GM19372 (cell line): ENCODE measurements around the gene DDX41.
A peak's percentile ranks its signal among the peaks of the same experiment; 100 is the strongest.
"Not testable (repeated sequence)": the region's sequence is repeated elsewhere in the genome, so short reads cannot be mapped to it uniquely, and the experiment has no call there.

Experiments used
- ATAC-seq: cut with Tn5 transposase; IDR thresholded peaks from one replicate; pipeline ENCODE4 v1.9.1; 2021; ENCODE audit warnings: mild to moderate bottlenecking, low read depth, moderate library complexity; ENCODE audit not compliant: unreplicated experiment

DDX41 gene

DNA sequence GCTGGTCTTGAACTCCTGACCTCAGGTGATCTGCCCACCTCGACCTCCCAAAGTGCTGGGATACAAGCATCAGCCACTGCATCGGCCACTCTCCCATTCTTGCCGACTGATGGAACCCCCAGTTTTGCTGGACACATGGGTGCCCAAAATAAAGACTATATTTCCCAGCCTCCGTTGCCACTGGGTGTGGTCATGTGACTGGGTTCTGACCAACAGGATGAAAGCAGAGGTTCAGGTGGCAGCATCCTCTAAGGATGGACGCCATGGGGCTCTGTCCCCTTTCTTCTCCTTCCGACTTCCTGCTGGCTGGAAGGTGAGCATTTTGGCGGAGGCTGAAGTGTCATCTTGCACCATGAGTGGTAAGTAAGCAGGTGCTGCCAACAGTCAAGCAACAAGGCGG, 29.6 kb downstream of the DDX41 start:
- ATAC-seq: no peak

DNA sequence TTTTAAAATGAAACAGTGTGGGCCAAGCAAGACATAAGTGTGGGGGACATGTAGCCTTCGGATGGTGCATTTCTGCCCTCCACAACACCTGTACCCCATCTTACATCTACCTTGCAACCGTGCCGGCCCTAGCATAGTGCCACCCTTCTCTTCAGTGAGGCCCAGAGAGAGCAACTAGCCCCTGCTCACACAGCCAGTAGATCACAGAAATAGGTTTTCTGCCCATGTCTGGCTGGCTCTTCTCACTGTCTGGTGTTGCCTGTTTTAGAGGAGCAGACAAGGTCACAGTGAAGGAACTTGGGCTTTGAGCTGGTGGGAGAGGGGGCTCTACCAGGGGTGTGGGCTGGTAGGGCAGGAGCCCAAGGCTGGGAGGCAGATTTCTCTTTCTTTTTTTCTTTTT, 30.5 kb downstream of the DDX41 start:
- no peak for ATAC-seq

DNA sequence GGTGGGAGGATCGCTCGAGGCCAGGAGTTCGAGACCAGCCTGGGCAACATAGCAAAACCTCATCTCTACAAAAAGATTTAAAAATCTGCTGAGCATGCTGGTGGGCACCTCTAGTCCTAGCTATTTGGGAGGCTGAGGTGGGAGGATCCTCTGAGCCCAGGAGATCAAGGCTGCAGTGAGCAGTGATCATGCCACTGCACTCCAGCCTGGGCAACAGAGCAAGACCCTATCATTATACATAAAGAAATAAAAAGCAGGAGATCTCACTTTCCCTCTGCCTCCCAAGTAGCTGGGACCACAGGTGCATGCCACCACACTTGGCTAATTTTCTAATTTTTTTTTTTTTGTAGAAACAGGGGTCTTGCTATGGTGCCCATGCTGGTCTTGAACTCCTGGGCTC, 31.0 kb downstream of the DDX41 start:
- ATAC-seq: not testable (repeated sequence)

DNA sequence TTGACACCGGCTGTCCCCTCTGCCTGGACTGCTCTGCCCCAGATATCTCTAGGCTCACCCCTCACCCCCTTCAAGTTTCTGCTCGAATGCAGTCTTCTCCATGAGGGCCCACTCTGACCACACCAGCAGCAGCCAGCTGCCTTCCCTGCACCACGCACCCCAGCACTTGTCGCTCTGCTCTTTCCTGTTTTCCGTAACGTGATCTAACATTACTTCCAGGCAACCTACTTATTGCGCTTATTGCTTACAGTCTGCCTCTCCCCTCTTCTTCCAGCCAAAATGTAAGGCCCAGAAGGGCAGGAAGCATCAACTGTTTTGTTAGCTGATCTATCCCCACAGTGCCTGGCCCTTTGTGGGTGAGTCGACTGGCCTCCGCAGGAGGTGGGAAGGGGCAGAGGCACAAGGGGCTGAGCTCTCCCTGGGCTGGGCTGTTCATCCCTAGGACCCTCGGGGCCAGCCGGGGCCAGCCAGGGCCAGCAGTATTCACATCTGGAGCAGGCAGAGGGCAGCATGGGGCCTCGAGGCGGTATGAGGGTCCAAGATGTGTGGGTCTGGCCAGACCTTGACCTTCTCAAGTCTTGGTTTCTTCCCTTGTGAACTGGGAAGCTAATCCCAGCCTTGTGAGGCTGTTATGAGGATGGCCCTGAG, 31.7 kb downstream of the DDX41 start:
- no peak for ATAC-seq

DNA sequence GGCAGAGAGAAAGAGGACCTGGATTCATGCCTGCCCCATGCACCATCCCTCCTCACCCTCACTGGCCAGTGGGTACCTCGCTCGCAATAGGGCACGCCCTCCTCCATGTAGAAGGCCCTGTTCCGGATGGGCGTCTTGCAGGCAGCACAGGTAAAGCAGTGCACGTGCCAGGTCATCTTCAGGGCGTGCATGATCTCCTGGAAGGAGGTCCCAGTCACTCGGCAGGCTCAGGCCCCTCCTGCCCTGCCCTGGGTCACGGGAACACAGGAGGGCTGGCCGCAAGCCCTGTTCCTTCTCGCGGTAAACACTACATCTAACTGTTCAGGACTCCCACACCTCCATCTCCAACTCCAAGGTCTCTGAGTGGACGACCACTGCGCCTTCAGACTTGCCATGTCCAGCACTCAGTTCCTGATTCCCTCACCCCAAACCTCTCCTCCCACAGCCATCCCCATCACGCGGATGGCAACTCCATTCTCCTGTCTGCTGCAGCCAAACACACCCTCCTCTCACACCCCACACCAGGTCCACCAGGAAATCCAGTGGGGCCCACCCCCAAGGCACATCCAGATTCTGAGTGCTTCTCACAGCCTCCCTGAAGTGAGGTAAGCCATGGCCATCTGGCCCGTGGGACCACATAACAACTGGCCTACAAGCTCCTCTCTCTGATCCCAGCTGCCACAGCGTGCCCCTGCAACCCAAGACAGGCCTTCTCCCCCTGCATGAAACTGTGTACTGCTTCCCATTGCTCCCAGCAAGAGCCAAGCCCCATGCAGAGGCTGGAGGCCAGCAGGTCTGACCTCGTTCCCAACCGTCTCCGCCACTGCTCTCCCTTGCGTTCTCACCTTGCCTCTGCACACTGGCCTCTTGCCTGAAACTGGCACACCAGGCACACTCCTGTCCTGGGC, 32.5 kb downstream of the DDX41 start:
- ATAC-seq: no peak

DNA sequence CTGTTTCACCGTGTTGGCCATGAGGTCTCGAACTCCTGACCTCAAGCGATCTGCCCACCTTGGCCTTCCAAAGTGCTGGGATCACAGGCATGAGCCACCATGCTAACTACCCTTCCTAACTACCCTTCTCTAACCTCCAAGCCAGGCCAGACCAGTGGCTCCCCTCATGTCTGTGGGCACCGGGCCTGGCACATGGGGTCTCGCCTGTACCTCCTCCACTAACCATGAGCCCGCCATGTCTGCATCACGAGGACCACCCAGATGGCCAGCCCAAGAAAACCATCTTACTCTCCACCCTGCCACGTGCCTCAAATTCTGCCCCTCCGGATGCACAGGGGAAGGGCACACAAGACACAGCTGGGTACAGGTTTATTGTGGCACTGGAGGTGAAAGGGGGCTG, 33.7 kb downstream of the DDX41 start:
- no peak for ATAC-seq

DNA sequence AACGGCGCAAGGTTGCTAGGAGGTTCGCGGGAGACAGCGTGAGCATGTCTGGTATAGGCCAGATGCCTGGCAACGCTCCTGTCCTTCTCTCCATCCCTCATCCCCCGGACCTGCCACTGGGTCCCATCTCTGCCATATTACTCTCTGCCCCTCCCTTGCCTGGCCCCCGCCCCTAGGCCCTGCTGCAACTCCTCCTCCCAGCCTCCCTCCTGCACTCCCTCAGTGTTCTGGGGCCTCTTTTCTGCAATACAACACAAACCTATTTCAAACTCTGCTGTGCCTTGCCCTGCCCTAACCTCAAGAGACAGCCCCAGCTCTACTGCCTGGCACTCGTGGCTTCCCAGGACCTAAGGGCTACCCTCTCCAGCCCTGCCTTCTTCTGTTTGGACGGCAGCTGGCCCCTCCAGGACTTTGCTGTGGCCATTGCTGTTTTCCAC, 34.4 kb downstream of the DDX41 start:
- no peak for ATAC-seq

DNA sequence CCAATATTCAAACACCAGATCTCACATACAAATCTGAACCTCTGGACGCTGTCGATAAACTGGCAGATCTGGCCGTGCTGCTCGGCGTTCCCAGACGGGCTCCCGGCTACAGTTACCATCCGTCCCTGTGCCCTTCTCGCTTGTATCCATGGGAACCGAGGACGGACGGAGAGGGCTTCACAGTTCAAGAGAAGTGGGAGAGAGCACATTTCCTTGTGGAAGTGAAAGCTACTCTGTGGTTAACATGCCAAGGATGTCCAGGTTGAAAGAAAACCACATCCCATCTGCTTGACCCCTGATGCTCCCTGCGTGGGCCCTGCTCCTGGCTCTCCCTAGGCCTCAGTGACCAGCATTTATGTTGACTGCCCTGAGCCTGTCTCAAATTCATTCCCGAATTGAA, 37.0 kb downstream of the DDX41 start:
- ATAC-seq: no peak

DNA sequence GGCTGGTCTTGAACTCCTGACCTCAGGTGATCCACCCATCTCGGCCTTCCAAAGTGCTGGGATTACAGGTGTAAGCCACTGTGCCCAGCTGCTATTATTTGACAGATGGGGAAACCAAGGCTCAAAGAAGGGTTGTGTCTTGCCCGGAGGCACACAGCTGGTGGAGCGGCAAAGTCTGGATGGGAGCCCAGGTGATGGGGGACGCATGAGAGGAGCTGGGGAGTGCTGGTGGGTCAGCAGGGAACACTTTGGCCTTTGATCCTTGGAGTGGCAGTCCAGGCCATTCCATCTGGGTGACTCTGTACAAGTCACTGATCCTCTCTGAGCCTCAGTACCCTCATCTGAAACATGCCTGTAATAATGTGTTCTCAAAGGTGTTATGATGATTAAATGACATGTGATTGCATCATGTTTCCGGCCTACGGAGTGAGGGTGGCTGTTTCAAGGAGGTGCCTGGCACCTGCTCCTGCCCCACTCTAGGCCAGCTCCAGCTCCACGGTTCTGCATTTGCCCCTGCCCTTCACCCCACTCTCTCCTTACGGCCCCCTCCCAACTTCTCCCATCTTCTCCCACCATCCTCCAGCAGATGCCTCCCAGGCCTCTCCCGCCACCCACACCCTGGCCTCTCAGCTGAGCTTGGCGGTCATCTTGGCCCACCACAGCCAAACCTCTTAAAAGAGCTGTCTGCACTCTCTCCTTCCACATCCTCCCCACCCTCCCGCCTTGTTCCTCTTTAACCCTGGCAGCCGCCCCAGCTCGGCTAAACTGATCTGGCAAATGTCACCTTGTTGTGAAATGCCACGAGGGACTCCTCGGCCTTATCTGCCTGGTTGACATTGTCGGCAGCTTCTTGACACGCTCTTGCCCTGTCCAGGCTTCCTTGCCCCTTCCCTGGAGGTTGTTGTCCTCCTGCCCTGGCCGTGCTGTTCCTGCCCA, 37.8 kb downstream of the DDX41 start:
- no peak for ATAC-seq

DNA sequence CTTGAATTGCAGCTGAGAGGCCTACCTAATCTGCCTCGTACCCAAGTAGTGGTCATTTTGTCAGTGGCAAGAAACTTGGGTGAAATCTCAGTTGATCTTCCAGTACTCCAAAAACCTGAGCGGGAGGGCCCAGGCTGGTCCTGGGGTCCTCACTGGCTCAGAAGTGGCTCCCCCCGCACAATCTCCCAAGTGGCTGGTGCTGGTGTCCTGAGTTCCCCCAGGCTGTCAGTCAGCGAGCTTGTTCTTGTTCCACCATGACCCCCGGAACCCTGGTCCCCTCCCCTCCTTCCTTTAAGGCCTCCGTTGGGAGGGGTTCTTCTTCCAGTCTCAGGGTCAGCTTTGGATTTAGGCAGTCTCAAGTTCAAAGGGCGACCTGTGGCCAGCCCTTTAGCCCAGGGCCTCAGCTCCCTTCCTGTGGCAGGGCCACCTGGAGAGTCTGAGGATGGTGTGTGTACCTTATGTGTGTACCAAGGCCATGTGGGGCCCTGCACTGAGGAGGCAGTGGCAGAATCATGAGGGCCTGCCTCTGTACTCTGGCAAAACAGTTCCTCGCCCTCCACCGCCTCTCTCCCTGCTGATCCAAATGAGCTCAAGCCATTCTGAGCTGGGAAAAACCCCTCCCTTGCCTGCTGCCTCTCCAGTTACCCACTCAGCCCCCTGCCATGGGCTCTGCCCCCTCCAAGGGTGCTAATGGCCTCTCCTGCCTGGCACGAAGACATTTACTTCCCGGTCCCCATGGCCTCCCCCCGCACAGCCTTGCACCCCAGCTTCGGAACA, 38.9 kb downstream of the DDX41 start:
- no peak for ATAC-seq

DNA sequence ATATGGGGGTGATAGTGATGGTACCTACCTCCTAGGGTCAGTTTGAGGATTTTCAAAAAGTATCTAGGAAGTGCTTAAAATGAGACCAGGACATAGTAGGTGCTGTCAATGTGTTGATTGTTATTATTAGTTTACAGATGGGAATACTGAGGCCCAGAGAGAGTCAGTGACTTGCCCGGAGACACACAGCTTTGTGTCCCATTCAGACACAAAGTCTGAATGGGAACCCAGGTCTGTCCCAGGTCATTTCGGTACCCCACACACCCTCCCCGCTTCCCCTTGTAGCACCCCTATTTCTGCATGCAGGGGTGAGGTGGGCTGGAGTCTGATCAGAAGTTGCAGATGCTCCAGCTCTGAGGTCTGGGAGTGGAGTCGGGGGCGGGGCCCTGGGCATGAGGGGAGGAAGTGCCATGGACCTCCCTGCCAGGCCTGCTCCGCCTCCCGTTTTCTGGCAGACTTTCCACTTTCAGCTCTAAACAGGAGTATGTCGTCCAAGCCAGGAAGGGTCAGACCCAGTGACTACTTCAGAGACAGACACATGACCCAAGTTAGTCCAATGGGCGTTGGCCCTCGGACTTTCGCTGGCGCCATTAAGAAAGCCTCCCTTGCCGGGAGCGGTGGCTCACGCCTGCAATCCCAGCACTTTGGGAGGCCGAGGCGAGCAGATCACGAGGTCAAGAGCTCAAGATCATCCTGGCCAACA, 40.1 kb downstream of the DDX41 start:
- ATAC-seq: no peak

DNA sequence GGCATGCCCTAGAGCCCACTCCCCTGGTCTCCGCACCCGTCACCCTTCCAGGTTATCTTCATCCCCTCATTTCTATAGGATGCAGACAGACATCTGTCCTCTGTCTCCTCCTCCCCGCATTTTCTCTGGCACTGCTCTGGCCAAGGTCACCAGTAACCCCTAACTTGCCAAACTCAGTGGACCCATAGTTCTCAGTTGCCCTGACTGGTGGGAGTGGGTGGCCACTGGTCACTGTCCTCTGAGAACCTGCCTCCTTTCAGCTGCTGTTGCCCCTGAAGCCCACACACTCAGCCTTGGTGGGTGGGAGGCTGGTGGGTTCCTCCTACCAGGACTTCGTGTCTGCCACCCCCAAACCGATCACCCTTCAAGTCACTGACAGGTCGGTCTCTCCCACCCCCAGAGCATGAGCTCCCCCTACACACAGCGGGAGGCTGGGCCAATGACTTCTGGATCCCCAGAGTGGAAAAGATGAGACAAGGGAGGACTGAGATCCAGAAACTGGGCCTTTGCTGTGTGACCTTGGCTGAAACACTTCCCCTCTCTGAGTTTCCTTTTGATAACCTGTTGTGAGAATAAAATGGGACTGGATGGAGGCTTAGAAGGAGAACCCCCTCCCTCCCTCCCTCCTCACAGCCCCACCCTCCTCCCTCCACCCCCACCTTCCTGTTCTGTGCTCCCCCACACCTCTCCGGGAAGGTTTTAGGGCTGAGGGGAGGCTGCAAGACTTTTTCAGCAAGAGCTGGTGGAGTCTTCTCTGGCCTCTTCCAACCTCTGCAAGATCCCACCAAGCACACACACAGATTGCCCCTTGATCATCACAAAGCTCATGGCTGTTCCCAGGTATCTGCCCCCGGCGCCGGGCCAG, 41.0 kb downstream of the DDX41 start:
- ATAC-seq: no peak

DNA sequence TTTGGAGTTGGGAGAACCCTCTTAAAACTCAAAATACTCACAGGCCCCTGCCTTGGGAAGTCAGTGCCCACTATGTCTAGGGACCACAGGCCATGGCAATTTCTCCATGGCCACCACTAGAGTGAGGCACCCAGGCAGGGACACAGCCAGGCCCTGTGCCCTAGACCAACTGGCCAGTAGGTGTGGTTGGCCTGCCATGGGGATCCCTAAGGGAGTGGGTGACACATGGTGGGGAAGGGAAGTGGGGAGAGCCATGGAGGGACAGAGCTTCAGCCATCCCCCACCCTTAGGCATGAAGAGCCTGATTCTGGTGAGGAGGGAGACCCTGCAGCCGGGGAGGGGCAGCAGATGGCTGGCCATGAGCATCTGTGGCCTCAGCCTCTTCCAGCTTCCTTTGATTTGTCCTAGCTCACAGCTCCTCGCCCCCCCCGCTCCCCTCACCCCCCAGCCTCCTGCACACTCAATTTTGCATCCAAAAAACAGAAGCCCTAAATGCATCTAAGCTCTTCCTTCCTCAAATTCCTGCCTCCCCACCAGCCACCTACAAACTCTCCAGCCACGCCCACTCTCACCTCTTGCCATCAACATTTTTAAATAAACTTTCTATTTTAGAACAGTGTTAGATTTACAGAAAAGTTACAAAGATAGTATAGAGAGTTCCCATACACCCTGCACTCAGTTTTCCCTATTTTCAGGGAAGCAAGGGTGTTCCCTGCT, 41.8 kb downstream of the DDX41 start:
- ATAC-seq: no peak

DNA sequence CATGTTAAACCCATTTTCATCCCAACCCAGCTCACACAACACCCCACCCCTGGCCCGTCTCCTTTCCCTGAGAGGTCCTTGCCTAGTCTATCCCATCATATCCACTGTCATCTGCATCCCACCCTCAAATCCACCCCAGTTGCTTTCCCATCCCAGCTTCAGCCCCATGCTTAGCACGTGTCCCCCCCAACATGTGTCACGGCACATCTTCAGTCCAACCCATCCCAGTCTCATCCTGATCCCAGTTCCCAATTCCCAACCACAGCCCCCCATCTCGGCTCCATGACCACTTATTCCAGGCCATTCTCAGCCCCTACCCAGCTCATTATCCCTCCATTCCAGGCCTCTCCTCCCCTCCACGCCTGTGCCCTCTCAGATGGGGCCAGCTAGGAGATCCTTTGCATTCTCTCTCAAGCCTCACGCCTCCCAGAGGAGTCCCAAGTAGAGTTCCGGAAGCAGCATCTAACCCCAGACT, 42.7 kb downstream of the DDX41 start:
- no peak for ATAC-seq

DNA sequence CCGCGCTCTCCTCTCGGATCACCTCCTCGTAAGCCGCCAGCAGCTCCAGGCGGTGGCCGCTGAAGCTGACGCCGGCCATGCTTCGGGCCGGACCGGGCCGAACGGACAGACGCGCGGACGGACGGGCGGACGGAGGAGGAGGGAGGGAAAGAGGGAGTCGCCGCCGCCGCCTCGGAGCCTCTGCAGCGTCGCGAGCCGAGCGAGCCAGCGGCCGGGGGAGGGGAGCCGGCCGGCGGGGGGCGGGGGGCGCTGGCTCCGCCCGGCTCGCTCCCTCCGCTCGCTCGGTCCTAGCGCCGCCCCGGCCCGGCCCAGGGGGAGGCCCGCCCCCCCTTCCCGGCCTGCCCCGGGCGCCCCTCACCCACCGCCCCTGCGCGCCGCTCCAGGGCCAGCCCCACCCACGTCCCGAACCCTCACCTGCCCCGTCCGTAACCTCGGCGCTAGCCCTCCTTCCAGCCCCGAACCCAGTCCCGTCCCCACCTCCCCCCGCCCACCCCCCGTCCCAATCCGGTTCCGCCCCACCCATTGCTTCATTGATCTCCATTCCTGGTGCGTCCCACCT, 43.2 kb downstream of the DDX41 start, which contains the start of gene DBN1:
DBN1 (minus strand) TSS at position 192 of the 559 bp plus-strand sequence; CDS start at position 79, 113 bp downstream.
- peak; percentile 34 for ATAC-seq

DNA sequence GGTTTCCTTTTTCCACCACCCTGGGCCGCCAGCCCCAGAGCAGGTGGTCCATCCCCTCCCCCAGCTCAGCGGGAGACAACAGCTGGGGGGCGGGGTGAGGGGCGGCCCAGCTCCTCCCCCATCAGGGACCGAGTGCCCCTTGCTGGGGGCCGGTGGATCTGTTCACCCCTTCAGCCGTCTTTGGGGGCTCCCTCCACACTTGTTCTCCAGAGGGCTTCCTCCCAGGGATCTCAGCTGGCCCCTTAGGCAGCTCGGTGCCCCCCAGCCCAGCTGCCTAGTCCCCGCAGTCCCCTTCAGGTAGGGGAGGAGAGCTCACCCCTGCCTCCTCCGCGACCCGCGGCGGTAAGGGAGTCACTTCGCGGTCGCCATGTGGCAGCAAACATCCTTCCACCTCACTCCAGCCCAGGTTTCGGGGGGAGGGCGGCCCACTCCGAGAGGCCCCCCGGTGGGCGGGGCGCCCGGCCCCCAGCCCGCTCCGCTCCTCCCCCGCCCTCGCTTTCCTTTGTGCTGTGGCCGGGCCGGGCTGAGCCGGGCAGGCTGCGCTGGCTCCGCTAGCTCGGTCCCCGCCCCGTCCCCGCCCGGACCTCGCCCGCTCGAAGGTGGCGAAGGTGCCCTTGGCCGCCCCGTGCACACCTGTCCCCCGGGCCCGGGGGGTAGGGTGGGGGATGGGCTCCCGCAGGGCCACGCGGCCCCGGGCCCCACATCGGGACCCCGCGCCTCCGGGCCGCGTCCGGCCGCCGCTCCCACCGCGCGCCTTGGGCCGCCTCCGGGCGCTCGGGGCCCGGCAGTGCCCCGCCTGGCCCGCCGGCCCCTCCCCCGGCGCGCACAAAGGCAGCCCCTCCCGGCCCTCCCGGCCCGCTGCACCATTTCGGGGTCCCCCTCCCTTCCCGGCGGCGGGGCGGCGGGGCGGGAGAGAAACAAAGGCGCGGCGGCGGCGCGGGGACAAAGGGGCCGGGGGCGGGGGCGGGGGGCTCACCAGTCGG, 44.0 kb downstream of the DDX41 start:
- ATAC-seq: peak; percentile 49
